ENCODE data around the gene JAM2.
A peak's percentile ranks its signal among the peaks of the same experiment; 100 is the strongest.
"Not testable (repeated sequence)": the region's sequence is repeated elsewhere in the genome, so short reads cannot be mapped to it uniquely, and the experiment has no call there.

Gene JAM2

DNA sequence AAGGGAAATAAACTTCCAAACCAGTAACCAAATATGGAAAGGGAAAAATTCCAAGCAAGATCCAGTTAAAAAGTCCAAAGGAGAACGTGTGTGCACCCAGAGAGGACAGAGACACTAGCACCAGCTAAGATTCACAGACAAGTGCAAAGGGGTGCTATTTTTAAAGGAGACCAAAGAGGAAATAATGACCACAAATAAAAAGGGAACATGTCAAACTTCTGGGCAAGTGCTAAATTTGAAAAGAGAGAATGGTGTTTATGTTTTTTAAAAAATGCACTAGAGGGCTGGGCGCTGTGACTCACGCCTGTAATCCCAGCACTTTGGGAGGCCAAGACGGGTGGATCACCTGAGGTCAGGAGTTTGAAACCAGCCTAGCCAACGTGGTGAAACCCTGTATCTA is 8.6 kb downstream of the JAM2 start:
- DNase-seq, result peak; percentile 17

DNA sequence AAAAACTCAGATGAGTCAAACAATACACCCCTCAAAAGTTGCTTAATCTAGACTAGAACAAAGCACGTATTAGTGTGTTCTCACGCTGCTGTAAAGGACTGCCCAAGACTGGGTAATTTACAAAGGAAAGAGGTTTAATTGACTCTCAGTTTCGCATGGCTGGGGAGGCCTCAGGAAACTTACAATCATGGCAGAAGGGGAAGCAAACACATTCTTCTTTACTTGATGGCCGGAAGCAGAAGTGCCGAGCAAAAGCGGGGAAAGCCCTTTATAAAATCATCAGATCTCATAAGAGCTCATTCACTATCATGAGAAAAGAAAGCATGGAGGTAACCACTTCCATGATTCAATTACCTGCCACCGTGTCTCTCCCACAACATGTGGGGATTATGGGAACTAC is 10.1 kb downstream of the JAM2 start:
- DNase-seq, result no peak

DNA sequence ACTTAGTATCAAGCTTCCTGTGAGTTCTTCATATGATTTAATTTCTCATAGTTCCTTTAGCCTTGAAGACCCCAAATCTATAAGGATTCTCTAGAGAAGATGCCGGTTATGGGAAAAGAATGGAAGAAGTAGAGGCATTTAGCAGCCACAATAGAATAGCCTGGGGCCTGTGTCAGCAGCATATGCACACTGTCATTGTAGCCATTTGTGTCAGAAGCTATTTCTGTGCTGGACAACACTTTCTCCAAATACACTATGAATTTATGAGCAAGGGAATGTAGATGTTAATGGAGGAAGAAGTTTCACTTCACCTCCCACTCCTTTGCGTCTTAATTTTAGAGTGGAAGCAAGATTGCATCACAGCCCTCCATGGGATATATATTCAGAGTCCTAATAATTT is 17.4 kb downstream of the JAM2 start:
- DNase-seq, result no peak

DNA sequence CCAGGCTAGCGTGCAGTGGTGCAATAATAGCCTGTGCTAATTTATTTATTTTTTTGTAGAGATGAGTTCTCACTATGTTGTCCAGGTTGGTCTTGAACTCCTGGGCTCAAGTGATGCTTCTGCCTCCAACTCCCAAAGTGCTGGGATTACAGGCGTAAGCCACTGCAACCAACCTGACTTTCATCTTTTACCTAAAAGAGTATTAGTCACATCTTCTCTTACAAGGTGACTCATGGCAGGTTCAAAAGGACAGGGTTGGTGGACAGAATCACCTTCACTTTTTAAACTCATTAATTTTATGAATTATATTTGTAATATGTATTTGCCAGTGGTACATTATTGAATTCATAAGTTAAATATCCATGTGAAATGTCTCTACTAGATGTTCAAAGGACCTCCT is 18.1 kb downstream of the JAM2 start:
- DNase-seq, result no peak

DNA sequence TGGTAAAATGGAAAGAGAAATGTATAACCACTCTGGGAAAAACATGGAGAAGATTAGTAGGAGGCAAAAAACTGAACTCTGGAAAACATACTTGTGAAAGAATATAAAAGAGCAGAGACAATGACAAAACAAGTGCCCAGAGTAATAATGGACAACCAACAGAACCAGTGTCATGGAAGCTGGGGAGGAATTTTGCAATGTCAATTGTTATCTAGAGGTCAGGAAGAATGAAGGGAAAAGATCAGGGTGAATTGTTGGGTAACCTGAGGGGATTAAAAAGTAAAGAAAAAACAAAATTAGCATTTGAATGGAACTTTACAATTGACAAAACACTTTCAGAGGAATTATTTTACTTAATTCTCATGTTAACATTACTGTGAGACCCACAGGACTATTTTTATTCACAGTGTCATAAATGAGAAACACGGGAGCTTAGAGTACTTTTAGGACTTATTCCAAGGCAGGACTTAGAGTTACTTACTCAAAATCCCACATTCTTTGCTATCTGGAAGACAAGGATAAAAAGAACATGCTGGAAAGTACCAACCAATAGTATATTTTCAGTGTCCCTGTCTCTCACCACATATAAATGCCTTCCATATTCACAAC is 19.5 kb downstream of the JAM2 start:
- no peak for DNase-seq

DNA sequence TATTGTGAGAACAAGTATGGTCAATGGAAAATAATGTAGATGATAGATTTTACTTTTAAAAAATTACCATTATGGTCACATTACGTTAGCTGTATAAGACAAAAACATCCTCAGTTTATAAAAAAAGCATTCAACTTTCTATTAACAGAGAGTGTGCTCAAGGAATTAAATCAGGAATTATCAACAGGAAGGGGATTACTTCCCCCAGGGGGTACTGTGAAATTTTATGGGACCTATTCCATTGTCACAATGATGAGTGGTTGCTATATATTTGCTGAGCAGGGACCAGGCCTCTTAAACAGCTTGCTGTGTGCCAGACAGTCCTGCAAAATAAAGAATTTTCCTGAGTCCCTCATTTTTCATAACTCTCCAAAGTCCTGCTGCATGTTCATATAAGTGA is 21.2 kb downstream of the JAM2 start:
- no peak for DNase-seq

DNA sequence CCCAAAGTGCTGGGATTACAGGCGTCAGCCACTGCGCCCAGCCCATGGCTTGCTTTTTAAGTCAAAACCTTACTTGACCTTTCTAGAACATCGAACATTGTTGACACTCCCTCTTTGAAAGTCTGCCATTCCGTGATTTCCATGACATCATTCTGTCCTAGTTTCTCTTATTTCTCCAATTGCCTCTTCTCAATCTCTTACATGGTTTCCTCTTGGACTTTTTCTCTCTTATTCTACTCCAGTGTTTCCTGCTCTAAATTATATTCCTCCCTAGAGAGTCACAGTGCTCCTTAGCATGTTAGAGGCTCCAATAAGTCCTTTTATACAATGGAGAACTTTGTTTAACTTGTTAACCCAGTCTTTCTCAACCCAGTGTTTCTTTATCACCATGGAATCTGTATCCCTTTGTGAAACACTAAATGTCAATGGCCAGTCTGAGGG is 25.5 kb downstream of the JAM2 start:
- no peak for DNase-seq

DNA sequence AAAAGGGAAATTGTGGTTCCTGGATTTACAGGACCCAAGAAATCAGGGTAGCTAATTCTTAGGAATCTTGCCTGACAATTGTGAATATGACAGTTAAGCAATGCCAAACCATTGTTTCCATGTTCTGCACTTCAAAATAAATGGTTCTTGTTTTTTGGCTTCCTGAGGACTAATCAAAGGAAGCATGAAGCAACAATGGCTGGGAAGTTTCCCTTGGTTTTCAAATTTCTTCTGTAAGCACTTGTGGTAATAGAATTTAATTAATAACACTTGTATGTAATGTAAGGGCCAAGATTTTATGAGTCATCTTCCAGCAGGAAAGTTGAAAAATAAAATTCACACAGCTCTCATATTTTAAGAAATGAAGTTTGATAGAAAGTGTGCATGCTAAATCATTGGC is 31.7 kb downstream of the JAM2 start:
- DNase-seq, result no peak

DNA sequence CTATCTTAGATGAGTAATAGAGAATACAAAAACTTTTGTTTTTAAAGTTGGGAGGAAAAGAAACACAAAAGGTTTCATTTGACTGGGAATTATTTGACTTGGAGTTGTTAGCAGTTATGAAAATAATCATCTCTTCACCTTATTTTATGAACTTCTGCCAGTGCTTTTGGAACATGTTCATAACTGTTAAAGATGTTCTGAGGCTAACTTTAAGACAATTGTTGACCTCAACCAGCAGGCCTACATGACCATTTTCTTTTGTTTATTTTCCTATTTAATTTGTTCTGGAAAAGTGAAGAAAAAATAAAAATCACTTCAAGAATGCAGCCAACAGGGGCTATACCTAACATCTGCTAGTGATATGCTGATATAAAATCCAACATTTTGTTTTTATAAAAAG is 37.4 kb downstream of the JAM2 start:
- DNase-seq, result no peak

DNA sequence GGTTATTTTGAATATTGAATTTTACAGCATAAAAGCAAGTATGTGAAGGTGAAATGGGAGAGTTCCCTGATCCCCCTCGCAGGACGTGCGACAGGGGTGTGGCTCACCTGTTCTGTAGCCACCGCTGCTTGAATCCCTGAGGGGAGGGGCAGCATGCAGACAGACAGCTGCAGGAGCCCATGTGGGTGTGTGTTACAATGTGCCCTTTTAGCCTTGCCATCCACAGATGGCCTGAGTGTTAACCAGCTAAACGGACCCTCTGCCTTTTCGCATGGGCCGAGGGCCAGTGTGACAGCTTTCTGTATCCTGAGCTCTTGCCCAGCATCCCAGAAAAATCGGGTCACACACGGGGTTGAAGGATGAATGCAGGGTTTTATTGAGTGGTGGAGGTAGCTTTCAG is 43.3 kb downstream of the JAM2 start:
- DNase-seq, result no peak

DNA sequence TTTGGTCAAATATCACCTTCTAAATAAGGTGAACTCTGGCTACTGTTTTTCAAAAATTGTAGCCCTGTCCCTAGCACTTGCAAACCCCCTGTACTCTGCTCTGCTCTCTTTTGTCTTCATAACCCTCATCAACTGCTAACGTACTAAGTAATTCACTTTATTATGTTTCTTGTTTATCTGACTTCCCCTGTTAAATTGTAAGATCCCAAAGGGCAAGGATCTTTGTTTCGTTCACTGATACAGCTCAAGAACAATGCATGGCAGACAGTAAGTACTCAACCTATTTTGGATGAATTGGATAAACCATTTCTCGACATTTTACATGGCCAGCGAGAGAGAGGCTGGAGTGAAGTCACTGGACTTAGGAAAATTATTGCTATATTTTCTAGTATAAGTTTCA is 48.7 kb downstream of the JAM2 start:
- DNase-seq, result no peak

DNA sequence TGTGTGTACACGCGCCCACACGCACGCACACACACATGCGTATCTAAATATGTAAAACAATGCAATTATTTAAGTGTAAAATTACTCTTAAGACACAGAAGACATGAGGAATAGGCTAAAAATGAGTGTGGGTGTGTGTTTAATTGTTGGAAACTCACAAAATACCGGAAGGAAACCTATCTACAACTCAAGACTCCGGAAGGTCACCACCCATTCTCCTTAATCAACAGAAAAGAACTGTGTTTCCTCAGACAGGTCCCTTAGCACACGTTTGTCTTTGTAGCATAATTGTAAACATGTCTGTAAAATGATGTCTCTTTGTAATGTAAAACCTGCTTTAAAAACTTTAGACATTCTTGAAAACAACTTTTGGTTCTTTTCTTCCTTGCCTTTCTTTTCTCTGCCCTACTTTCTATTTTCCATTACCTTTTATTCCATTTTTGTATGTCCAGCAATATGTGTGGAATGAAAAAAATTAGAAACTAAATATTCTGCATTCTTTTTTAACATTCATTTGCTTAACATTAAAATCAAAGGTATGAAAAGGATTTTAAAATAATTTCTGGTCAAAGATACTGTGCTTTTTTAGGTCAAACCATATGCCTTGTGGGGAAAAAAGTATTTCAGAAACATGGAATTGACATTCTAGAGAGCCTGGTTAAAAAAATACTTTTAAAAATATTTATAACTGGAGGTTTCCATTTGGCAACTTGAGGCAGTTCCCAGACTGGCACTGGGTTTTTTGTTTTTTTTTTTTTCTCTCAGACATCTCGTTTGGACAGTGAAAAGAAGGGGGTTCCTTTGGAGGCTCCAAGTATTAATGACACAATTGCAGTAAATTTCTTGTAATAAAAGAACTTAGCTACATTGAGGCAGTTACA is 49.5 kb downstream of the JAM2 start:
- DNase-seq, result no peak

DNA sequence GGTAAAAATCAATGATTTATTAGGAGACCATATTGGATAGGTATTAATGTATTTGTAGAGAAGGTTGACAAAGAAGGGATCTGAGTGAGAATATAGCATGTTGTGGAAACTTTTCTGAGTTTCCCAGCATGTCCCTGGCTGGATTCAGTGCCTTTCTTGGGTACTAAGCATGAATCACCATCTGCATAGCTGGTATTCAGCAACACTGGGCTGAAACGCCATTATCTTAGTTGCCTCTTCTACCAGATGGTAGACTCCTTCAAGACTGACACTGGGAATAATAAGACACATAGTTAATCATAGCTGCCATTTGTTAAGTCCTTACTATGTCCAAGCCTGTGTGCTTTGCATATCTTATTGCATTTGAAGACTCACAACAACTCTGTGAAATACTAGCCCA is 50.2 kb downstream of the JAM2 start:
- no peak for DNase-seq

DNA sequence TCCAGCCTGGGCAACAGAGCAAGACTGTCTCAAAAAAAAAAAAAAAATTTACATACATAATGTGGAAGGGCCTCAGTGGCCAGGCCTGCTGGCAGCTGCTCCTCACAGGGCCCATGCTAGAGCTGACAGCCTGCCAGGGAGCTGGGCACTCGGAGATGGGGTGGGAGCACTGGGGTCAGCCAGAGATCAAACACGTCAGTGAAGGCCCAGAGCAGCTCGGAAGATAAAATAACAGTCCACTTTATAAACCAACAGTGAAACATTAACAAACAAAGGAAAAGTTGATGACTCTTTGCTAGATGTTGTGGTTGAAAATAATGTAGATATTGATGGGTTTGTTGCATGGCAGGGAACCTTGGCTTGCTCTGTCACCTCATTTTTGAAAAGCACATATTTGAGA is 52.9 kb downstream of the JAM2 start:
- DNase-seq, result no peak

DNA sequence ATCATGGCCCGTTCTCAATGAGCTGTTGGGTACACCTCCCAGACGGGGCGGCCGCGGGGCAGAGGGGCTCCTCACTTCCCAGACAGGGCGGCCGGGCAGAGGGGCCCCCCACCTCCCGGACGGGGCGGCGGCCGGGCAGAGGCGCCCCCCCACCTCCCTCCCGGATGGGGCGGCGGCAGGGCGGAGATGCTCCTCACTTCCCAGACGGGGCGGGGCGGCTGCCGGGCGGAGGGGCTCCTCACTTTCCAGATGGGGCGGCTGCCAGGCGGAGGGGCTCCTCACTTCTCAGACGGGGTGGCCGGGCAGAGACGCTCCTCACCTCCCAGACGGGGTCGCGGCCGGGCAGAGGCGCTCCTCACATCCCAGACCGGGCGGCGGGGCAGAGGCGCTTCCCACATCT is 56.4 kb downstream of the JAM2 start:
- not testable (repeated sequence) for DNase-seq

DNA sequence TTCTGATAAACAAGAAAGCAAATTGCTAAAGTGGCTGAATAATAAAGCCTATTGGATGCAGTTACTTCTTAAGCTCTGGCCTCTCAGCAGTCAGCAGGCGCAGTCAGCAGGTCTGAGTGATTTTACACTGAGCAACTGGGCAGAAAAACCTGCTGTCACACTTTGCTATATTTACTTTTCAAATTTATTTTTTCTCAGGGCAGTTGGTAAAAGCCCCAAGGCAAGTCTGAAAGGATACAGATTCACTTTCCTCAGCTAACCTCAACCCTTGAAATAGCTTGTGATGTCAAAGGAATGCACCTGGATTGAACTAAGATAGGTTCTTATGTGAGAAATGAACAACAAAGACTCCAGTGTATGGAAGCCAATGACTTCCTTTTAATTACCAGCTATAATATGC is 61.7 kb downstream of the JAM2 start:
- DNase-seq, result no peak

DNA sequence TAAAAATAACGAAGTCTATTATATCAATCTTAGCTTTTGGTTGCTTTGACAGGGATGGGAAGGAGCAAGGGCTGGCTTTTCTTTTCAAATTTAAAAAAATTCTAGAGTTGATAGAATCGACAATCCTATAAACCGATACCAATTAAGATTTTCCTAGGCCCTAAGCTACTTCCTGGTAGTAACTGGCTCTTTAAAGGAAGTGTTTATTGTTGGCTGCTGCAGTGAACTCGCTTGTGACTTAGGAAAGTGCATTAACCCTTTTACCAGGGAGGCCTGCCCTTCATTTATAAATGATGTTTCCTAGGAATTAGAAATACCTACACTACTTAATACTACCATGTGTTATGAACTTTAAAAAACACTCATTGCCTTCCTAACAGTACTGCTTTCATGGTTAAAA is 62.5 kb downstream of the JAM2 start:
- DNase-seq, result no peak

DNA sequence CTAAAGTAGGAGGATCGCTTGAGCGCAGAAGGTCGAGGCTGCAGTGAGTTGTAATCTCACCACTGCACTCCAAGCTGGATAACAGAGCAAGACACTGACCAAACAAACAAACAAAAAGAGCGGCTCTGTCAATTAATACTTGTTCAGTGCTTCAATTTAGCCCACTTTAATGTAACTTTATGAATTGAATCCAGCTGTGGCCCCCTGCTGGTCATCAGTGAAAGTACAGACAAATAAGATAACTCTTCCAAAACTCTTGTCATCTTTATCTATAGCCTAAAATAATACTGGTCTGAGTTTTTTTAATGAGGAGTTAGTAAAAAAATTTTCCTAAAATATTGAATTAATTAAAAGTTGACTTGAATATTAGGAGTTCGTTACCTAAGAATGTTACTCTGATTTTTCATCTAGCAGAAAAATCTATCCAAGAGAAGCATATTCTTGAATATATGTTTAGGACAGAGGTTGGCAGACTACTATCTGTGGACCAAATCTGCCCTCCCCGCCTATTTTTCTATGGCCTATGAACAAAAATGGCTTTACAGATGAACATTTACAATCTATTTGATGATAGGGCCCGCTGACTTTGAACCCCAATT is 69.5 kb downstream of the JAM2 start:
- no peak for DNase-seq

DNA sequence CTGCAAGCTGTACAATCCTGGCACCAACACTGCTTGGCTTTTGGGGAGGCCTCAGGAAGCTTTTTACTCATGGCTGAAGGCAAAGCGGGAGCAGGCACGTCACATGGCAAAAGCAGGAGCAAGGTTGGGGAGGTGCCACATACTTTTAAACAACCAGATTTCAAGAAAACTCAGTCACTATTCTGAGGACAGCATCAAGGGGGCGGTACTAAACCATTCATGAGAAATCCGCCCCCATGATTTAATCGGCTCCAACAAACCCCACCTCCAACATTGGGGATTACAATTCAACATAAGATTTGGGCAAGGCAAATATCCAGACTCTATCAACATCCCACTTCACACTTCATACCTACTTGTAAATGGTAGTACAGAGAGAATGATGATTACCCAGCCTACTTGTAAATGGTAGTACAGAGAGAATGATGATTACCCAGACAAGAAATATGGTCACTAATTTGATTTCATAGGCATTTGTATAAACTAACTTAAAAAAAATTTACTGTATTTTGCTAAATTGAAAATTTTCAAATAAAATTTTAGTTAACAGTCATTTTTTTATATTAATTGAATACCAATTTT is 70.7 kb downstream of the JAM2 start:
- DNase-seq, result no peak

DNA sequence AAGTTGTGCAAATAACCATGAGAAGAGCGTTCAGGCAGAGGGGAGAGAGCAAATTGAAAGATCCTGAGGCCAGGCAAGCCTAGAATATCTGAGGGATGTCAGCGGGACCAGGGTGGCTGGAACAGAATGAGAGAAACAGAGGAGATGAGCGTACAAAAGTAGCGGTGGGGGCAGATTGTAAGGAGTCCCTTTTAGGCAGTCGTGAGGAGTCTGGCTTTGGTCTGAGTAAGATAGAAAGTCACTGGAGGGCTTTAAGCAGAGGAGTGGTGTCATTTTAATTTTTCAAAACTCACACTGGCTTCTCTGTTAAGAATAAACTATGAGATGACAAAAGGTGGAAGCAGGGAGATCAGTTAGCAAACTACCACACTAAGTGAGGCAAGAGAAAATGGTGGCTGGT is 71.5 kb downstream of the JAM2 start:
- no peak for DNase-seq

DNA sequence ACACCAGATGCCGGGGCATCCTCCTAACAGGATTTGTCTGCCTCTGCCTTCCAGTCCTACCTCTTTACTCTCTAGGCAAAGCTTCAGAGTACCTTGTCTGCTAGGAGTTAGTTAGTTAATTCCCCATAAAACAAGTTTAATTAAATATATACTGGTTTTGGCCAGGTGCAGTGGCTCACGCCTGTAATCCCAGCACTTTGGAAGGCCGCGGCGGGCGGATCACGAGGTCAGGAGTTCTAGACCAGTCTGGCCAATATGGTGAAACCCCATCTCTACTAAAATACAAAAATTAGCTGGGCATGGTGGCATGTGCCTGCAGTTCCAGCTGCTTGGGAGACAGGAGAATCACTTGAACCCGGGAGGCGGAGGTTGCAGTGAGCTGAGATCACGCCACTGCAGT is 75.0 kb downstream of the JAM2 start:
- not testable (repeated sequence) for DNase-seq

DNA sequence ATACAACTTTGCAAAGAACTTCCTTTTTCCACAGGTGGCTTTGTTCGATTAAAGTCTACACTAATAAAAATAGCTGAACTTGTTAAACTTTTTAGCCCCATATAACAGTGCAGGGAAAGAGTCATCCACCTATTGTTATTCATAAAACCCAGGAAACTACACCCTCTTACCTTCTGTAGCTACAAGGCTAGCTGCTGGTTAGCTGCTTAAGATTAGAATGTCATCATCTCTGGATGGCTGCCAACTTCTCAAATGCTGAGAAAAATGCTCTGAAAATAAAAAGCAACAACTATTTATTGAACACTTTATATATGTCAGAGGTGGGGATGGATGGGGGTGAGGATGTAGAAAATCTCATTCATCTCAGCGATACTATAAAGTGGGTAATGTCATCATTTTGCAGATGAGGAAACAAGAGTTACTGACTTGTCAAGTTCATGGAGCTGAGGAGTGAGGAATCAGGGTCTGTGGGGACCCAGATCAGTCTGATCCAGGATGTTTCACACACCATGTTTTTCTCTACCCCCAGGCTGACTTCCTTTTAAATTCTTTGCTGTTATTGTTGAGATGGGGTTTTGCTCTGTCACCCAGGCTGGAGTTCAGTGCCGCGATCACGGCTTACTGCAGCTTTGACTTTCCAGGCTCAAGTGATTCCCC is 78.6 kb downstream of the JAM2 start:
- DNase-seq, result no peak

DNA sequence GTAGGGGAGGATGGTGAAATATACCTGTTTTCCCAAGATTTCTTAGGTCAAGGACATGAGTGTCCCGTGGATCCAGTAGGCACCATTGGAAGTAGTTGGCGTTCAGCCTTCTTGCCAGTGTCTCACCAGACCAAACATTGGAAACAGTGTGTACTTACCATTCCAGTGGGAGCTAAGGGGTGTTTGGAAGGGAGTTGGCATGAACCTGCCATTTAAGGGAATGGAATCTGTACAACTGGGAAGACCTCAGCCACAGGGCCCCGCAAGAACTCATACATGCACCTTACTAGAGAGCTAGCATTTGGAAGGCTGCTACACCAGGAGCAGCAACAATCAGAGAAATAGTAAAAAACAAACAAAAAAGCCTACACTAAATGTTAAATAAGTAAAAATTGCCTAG is 82.9 kb downstream of the JAM2 start:
- no peak for DNase-seq
